Measurements from ENCODE around the gene UBE2E3. TPM values are rescaled to one million over a fixed set of nuclear protein-coding genes. Genes with fewer than 3 reads are reported as not detected.

The UBE2E3 gene
- total RNA-seq, 1 experiment from 2014 or later, result 76.3 TPM

GRCh38 chr2:181076658-181077057 is 96.3 kb downstream of the UBE2E3 start (continued):
- no peak for TF ChIP-seq ZNF281 (CRISPR knock-in tag; IDR thresholded peaks at IDR 0.05)
- no peak for TF ChIP-seq SP1 (CRISPR knock-in tag; conservative IDR thresholded peaks at IDR 0.05)
- TF ChIP-seq ZNF138 (CRISPR knock-in tag; conservative IDR thresholded peaks at IDR 0.05), result no peak
- TF ChIP-seq ZNF423 (CRISPR knock-in tag; IDR thresholded peaks at IDR 0.05), result no peak
- TF ChIP-seq ZNF219 (CRISPR knock-in tag; IDR thresholded peaks at IDR 0.05; ENCODE audit: borderline replicate concordance), result no peak
- TF ChIP-seq ZNF425 (CRISPR knock-in tag; conservative IDR thresholded peaks at IDR 0.05), result no peak
- no peak for TF ChIP-seq MXD4 (CRISPR knock-in tag; IDR thresholded peaks at IDR 0.05; ENCODE audit: borderline replicate concordance)
- no peak for TF ChIP-seq ZNF121 (CRISPR knock-in tag; IDR thresholded peaks at IDR 0.05)
- no peak for TF ChIP-seq ERG (CRISPR knock-in tag; IDR thresholded peaks at IDR 0.05)
- TF ChIP-seq HMGXB4 (CRISPR knock-in tag; IDR thresholded peaks at IDR 0.05), result no peak
- TF ChIP-seq NFYB (CRISPR knock-in tag; conservative IDR thresholded peaks at IDR 0.05; ENCODE audit: low read depth), result no peak
- no peak for TF ChIP-seq PRRX2 (CRISPR knock-in tag; IDR thresholded peaks at IDR 0.05)

GRCh38 chr2:181077128-181077709 is 96.8 kb downstream of the UBE2E3 start:
- peaks cover 8% of the 10 kb centered on the region; the same call in 1 of the 2 replicates for H3K4me1 Mint-ChIP-seq
- DNase-seq (ENCODE audit: low spot score) (no peak), ATAC-seq (peak; percentile 86)
- CTCF ChIA-PET, result interaction anchor here (1.0 kb wide), 1 partner anchor 102 kb away, joined by 3 read pairs; no protein-coding TSS in a partner anchor
- no peaks in the 10 kb centered on the region for H3K27me3 Mint-ChIP-seq (ENCODE audit: low read depth)
- TF ChIP-seq GTF2I (CRISPR knock-in tag; conservative IDR thresholded peaks at IDR 0.05) (no peak), SOX15 (CRISPR knock-in tag; IDR thresholded peaks at IDR 0.05) (no peak), ZSCAN18 (CRISPR knock-in tag; IDR thresholded peaks at IDR 0.05) (no peak), MXD4 (CRISPR knock-in tag; IDR thresholded peaks at IDR 0.05; ENCODE audit: borderline replicate concordance) (no peak), OVOL2 (CRISPR knock-in tag; IDR thresholded peaks at IDR 0.05; ENCODE audit: borderline replicate concordance) (no peak), CTCF (IDR thresholded peaks at IDR 0.05) (peak; percentile 34; the same call in 1 of the 2 replicates), GRHL2 (CRISPR knock-in tag; IDR thresholded peaks at IDR 0.05; ENCODE audit: insufficient replicate concordance, severe bottlenecking) (no peak)
- no peak overlapping the region for H3K27ac Mint-ChIP-seq
- no peaks in the 10 kb centered on the region for H3K36me3 Mint-ChIP-seq
- POLR2A ChIA-PET, result no interaction called here
- H3K9me3 Mint-ChIP-seq, result no peaks in the 10 kb centered on the region
- no peak overlapping the region for H3K4me3 Mint-ChIP-seq
